ENCODE results near the gene SETX.

SETX gene

GRCh38 chr9:132260846-132261245, 93.9 kb downstream of the SETX start:
- Histone ChIP-seq H3K36me3 (ENCODE audit: control insufficient read depth, insufficient read depth, low read length) (peaks cover 28% of the 10 kb centered on the region), H3K4me1 (ENCODE audit: control insufficient read depth, insufficient read depth, low read length, poor library complexity, severe bottlenecking) (peaks cover 3% of the 10 kb centered on the region), H3K4me3 (ENCODE audit: insufficient read depth, low read depth, low read length, poor library complexity, severe bottlenecking) (no peak overlapping the region), H3K27me3 (replicated peaks; ENCODE audit: control insufficient read depth, insufficient read depth, low read length, poor library complexity, severe bottlenecking) (no peaks in the 10 kb centered on the region), H3K9me3 (ENCODE audit: control insufficient read depth, low read length) (no peaks in the 10 kb centered on the region), H3K27ac (ENCODE audit: insufficient read depth, low read length, poor library complexity, severe bottlenecking) (no peak overlapping the region)
- no peak for DNase-seq

GRCh38 chr9:132250324-132251262, 104.2 kb downstream of the SETX start:
- no peaks in the 10 kb centered on the region for H3K9me3 ChIP-seq (ENCODE audit: control insufficient read depth, low read length)
- DNase-seq = no peak
- H3K27me3 ChIP-seq (replicated peaks; ENCODE audit: control insufficient read depth, insufficient read depth, low read length, poor library complexity, severe bottlenecking) = no peaks in the 10 kb centered on the region
- H3K36me3 ChIP-seq (ENCODE audit: control insufficient read depth, insufficient read depth, low read length) = no peaks in the 10 kb centered on the region
- no peak overlapping the region for H3K27ac ChIP-seq (ENCODE audit: insufficient read depth, low read length, poor library complexity, severe bottlenecking)
- H3K4me1 ChIP-seq (ENCODE audit: control insufficient read depth, insufficient read depth, low read length, poor library complexity, severe bottlenecking) = no peaks in the 10 kb centered on the region
- no peak overlapping the region for H3K4me3 ChIP-seq (ENCODE audit: insufficient read depth, low read depth, low read length, poor library complexity, severe bottlenecking)

GRCh38 chr9:132249690-132250089, 105.1 kb downstream of the SETX start:
- DNase-seq = no peak
- Histone ChIP-seq H3K36me3 (ENCODE audit: control insufficient read depth, insufficient read depth, low read length) (no peaks in the 10 kb centered on the region), H3K9me3 (ENCODE audit: control insufficient read depth, low read length) (no peaks in the 10 kb centered on the region), H3K4me3 (ENCODE audit: insufficient read depth, low read depth, low read length, poor library complexity, severe bottlenecking) (no peak overlapping the region), H3K27me3 (replicated peaks; ENCODE audit: control insufficient read depth, insufficient read depth, low read length, poor library complexity, severe bottlenecking) (no peaks in the 10 kb centered on the region), H3K27ac (ENCODE audit: insufficient read depth, low read length, poor library complexity, severe bottlenecking) (no peak overlapping the region), H3K4me1 (ENCODE audit: control insufficient read depth, insufficient read depth, low read length, poor library complexity, severe bottlenecking) (no peaks in the 10 kb centered on the region)

GRCh38 chr9:132249123-132249522, 105.7 kb downstream of the SETX start:
- DNase-seq = no peak
- no peaks in the 10 kb centered on the region for H3K9me3 ChIP-seq (ENCODE audit: control insufficient read depth, low read length)

GRCh38 chr9:132247942-132248341, 106.8 kb downstream of the SETX start:
- no peaks in the 10 kb centered on the region for H3K9me3 ChIP-seq (ENCODE audit: control insufficient read depth, low read length)
- H3K27ac ChIP-seq (ENCODE audit: insufficient read depth, low read length, poor library complexity, severe bottlenecking) = no peak overlapping the region
- H3K27me3 ChIP-seq (replicated peaks; ENCODE audit: control insufficient read depth, insufficient read depth, low read length, poor library complexity, severe bottlenecking) = no peaks in the 10 kb centered on the region
- peaks cover under 1% of the 10 kb centered on the region for H3K4me1 ChIP-seq (ENCODE audit: control insufficient read depth, insufficient read depth, low read length, poor library complexity, severe bottlenecking)
- no peak for DNase-seq
- no peak overlapping the region for H3K4me3 ChIP-seq (ENCODE audit: insufficient read depth, low read depth, low read length, poor library complexity, severe bottlenecking)
- no peaks in the 10 kb centered on the region for H3K36me3 ChIP-seq (ENCODE audit: control insufficient read depth, insufficient read depth, low read length)

More at GRCh38 chr9:132249123-132249522, 105.7 kb downstream of the SETX start:
- Histone ChIP-seq H3K4me3 (ENCODE audit: insufficient read depth, low read depth, low read length, poor library complexity, severe bottlenecking) (no peak overlapping the region), H3K36me3 (ENCODE audit: control insufficient read depth, insufficient read depth, low read length) (no peaks in the 10 kb centered on the region), H3K27me3 (replicated peaks; ENCODE audit: control insufficient read depth, insufficient read depth, low read length, poor library complexity, severe bottlenecking) (no peaks in the 10 kb centered on the region), H3K27ac (ENCODE audit: insufficient read depth, low read length, poor library complexity, severe bottlenecking) (no peak overlapping the region), H3K4me1 (ENCODE audit: control insufficient read depth, insufficient read depth, low read length, poor library complexity, severe bottlenecking) (no peaks in the 10 kb centered on the region)

- H3K27me3 ChIP-seq (replicated peaks; ENCODE audit: control insufficient read depth, insufficient read depth, low read length, poor library complexity, severe bottlenecking) = no peaks in the 10 kb centered on the region
- no peak overlapping the region for H3K4me3 ChIP-seq (ENCODE audit: insufficient read depth, low read depth, low read length, poor library complexity, severe bottlenecking)
- no peak overlapping the region for H3K27ac ChIP-seq (ENCODE audit: insufficient read depth, low read length, poor library complexity, severe bottlenecking)
- no peak for DNase-seq
- no peaks in the 10 kb centered on the region for H3K9me3 ChIP-seq (ENCODE audit: control insufficient read depth, low read length)
- H3K4me1 ChIP-seq (ENCODE audit: control insufficient read depth, insufficient read depth, low read length, poor library complexity, severe bottlenecking) = peaks cover 7% of the 10 kb centered on the region
- H3K36me3 ChIP-seq (ENCODE audit: control insufficient read depth, insufficient read depth, low read length) = no peaks in the 10 kb centered on the region
These were observed 109.3 kb downstream of the SETX start for GRCh38 chr9:132245465-132245864.

GRCh38 chr9:132244582-132245455, 110.0 kb downstream of the SETX start:
- H3K27me3 ChIP-seq (replicated peaks; ENCODE audit: control insufficient read depth, insufficient read depth, low read length, poor library complexity, severe bottlenecking) = no peaks in the 10 kb centered on the region
- H3K4me1 ChIP-seq (ENCODE audit: control insufficient read depth, insufficient read depth, low read length, poor library complexity, severe bottlenecking) = peaks cover 10% of the 10 kb centered on the region
- DNase-seq = no peak
- no peaks in the 10 kb centered on the region for H3K36me3 ChIP-seq (ENCODE audit: control insufficient read depth, insufficient read depth, low read length)
- no peak overlapping the region for H3K4me3 ChIP-seq (ENCODE audit: insufficient read depth, low read depth, low read length, poor library complexity, severe bottlenecking)
- H3K9me3 ChIP-seq (ENCODE audit: control insufficient read depth, low read length) = no peaks in the 10 kb centered on the region
- no peak overlapping the region for H3K27ac ChIP-seq (ENCODE audit: insufficient read depth, low read length, poor library complexity, severe bottlenecking)

GRCh38 chr9:132243156-132244074, 111.4 kb downstream of the SETX start:
- no peak overlapping the region for H3K27ac ChIP-seq (ENCODE audit: insufficient read depth, low read length, poor library complexity, severe bottlenecking)

GRCh38 chr9:132242621-132243155, 112.1 kb downstream of the SETX start:
- peak overlapping the region; percentile 16 for H3K27ac ChIP-seq (ENCODE audit: insufficient read depth, low read length, poor library complexity, severe bottlenecking)
- H3K9me3 ChIP-seq (ENCODE audit: control insufficient read depth, low read length) = no peaks in the 10 kb centered on the region
- H3K36me3 ChIP-seq (ENCODE audit: control insufficient read depth, insufficient read depth, low read length) = no peaks in the 10 kb centered on the region
- H3K27me3 ChIP-seq (replicated peaks; ENCODE audit: control insufficient read depth, insufficient read depth, low read length, poor library complexity, severe bottlenecking) = no peaks in the 10 kb centered on the region
- H3K4me3 ChIP-seq (ENCODE audit: insufficient read depth, low read depth, low read length, poor library complexity, severe bottlenecking) = peak overlapping the region; percentile 89
- H3K4me1 ChIP-seq (ENCODE audit: control insufficient read depth, insufficient read depth, low read length, poor library complexity, severe bottlenecking) = peaks cover 10% of the 10 kb centered on the region
- no peak for DNase-seq

More at GRCh38 chr9:132243156-132244074, 111.4 kb downstream of the SETX start:
- DNase-seq = no peak
- Histone ChIP-seq H3K36me3 (ENCODE audit: control insufficient read depth, insufficient read depth, low read length) (no peaks in the 10 kb centered on the region), H3K9me3 (ENCODE audit: control insufficient read depth, low read length) (no peaks in the 10 kb centered on the region), H3K27me3 (replicated peaks; ENCODE audit: control insufficient read depth, insufficient read depth, low read length, poor library complexity, severe bottlenecking) (no peaks in the 10 kb centered on the region), H3K4me3 (ENCODE audit: insufficient read depth, low read depth, low read length, poor library complexity, severe bottlenecking) (no peak overlapping the region), H3K4me1 (ENCODE audit: control insufficient read depth, insufficient read depth, low read length, poor library complexity, severe bottlenecking) (peaks cover 10% of the 10 kb centered on the region)

Measured in effector memory CD4-positive, alpha-beta T cell (primary cell).